OCI-LY1 (cell line): ENCODE data around the gene HSF2BP.

Source experiments
- EZH2 ChIP-seq: fragments of 200-600 bp; sonication (generic), shearing (Covaris generic); IDR thresholded peaks from 2 replicates; pipeline ENCODE4 v1.8.0; 2017; ENCODE audit warnings: borderline replicate concordance, mixed run types, mild to moderate bottlenecking, antibody characterized with exemption, low read length, moderate library complexity, mixed read lengths
- TF ChIP-seq, protein P1 (sequence below): fragments of 200-600 bp; sonication (generic), shearing (Covaris generic); IDR thresholded peaks from 2 replicates; pipeline ENCODE4 v1.5.1; 2017; ENCODE audit warnings: mild to moderate bottlenecking, antibody characterized with exemption, low read length, moderate library complexity, mixed read lengths

DNA sequence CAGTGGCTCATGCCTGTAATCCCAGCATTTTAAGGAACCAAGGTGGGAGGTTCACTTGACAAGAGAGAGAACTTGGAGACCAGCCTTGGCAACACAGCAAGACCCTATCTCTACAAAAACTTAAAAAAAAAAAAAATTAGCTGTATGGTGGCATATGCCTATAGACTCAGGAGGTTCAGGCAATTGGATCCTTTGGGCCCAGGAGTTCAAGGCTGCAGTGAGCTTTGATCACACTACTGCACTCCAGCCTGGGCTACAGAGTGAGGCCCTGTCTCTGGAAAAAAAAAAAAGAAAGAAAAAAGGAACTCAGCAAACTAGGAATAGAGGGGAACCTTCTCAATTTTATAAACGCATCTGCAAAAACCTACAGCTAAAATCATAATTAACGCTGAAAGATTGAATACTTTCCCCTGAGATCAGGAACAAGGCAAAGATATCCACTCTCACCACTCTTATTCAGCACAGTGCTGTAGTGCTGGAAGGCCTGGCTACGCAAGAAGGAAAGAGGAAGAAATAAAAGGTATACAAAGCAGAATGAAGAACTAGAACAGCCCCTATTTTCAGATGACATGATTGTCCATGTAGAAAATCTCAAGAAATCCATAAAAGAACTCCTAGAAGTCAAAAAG is 21.6 kb downstream of the HSF2BP start:
- TF ChIP-seq, protein P1, sequence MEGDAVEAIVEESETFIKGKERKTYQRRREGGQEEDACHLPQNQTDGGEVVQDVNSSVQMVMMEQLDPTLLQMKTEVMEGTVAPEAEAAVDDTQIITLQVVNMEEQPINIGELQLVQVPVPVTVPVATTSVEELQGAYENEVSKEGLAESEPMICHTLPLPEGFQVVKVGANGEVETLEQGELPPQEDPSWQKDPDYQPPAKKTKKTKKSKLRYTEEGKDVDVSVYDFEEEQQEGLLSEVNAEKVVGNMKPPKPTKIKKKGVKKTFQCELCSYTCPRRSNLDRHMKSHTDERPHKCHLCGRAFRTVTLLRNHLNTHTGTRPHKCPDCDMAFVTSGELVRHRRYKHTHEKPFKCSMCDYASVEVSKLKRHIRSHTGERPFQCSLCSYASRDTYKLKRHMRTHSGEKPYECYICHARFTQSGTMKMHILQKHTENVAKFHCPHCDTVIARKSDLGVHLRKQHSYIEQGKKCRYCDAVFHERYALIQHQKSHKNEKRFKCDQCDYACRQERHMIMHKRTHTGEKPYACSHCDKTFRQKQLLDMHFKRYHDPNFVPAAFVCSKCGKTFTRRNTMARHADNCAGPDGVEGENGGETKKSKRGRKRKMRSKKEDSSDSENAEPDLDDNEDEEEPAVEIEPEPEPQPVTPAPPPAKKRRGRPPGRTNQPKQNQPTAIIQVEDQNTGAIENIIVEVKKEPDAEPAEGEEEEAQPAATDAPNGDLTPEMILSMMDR: no peak
- TF ChIP-seq EZH2: no peak
